NCI-H2029 treated with DMSO at 0.1 percent for 48 hours (cell line): ENCODE results near the gene TCN1.
A peak's percentile ranks its signal among the peaks of the same experiment; 100 is the strongest.
"Not testable (repeated sequence)": the region's sequence is repeated elsewhere in the genome, so short reads cannot be mapped to it uniquely, and the experiment has no call there.

Experiments
- DNase-seq: peaks from one replicate; lab custom pipeline; 2025; lab: John Stamatoyannopoulos, UW

Gene TCN1

DNA sequence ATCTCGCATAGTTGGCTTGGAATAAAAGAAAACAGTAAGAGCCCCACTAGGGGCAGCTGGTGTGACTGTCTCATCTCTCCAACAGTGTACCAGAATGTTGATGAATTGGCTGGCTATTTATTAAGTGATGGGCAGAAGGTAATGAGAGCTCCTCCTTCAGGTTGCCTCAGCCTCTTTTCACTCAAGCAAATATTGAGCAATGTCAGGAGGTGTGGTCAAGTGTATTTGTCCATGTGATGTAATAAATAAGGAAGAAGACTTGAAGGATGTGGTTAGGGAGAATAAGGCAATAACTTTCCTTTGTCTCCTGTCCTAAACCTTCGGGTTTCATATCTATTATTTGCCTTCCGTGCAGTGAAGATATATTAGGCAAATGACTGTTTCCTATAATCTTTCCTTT, at the start of gene TCN1:
Gene TCN1, minus strand, starts transcription at position 91 of the 400 bp plus-strand sequence. Its CDS starts 17 bp downstream, at position 74.
- DNase-seq = no peak

DNA sequence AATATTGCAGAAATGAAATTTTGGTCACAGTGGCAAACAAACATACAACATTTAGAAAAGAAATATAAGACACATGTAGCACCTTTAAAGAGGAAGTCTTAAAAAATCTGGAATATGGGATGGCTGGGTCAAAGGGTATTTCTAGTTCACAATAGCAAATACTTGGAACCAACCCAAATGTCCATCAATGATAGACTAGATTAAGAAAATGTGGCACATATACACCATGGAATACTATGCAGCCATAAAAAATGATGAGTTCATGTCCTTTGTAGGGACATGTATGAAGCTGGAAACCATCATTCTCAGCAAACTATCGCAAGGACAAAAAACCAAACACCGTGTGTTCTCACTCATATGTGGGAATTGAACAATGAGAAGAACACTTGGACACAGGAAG, 37.3 kb upstream of the TCN1 start:
- DNase-seq = not testable (repeated sequence)

DNA sequence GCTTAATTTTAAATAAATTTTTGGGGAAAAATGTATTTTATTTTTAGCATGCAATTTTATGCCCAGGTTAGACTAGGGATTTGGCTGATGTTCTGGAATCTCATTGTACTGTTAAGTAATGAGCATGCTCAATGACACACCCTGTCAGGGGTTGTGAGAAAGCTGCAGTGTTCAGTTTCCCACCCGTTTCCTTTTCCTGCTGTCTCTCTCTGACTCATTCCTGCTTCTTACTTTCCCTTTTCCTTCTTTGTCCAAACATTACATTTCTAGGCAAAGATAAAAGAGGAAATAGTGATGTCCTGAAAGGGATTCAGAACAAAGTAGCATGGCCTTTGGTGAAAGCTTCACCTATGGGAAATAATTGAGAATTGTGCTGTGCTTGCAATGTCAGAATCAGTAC, 35.0 kb upstream of the TCN1 start:
- no peak for DNase-seq

DNA sequence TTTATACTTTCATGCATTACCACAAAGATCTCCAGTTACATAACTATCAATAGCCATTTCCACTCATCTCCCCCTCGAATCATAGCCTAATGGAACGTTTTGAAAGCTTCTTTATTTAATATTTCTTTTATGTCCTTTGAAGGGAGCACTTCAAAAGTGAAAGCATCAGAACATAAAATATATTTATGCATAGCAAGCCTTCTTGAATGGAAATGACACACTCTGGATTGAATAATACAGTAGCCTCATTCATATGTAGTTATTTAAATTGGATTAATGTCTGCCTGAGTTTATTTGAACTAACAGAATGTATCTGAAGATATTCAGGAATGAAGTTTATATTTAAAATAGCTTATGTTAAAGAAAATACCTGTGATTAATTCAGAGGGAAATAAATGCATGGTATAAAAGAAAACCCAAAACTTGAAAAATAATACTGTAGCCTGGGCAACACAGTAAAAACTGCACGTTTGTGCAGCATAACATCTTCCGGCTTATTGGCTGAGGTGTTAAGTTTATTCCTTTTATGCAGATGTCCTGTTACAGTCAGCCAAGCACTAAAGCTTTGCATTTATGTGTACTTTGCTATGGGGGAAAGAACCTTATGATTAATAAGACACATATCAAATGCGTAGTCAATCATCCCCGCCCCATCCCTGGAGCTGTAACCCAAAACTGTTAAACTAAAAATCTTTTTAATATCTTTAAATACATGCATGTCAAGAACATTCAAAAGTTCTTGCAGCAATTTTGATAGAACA, 34.3 kb upstream of the TCN1 start:
- DNase-seq = no peak

DNA sequence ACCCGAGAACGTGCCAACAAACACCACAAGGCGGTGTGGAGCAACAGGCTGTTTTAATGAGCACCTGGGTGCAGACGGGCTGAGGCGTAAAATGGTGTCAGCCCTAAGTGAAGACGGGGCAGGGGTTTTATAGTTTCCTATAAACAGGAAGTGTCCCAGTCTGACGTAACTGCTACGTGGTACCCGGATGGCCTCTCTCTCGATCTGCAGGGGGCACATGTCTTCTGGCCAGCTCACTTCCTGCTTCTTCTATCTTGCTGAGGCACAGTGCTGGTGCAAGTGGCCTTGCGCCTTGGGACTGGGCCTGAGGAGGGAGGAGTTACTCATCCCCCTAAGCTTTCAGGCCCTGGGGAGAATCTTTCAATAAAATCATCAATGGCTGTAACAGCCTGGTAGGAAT, 33.2 kb upstream of the TCN1 start:
- peak; percentile 25 for DNase-seq

DNA sequence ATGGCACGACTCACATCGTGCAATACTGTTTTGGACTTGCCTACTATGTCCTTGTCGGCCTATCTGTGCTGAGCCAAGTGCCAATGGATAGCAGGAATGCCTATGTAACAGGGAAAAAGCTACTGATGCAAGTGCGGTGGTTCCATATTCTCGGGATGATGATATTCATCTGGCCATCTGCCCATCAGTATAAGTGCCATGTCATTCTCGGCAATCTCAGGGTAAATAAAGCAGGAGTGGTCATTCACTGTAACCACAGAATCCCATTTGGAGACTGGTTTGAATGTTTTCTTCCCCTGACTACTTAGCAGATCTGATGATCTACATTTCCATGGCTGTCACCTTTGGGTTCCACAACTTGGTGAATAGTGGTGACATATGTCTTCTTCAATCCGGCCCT, 32.4 kb upstream of the TCN1 start:
- peak; percentile 78 for DNase-seq

GRCh38 chr11:59898046-59898445, 31.8 kb upstream of the TCN1 start:
- no peak for DNase-seq

GRCh38 chr11:59894616-59895015, 28.3 kb upstream of the TCN1 start:
- DNase-seq = no peak

DNA sequence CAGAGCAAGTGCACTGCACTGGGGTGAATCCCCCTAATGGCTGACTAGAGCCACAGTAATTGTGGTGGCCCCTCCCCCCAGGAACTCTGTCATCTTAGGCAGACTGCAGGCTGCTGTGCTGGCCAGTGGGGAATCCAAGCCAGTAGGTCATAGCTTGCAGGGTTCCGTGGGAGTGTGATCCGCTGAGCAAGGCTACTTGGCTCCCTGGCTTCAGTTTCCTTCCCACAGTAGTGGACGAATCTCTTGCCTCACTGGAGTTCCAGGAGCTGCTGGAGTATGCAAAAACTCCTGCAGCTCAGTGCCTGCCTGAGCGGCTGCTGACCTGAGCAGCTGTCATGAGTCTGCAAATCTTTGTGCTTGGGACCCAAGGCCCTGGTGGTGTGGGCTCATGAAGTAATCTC, 25.5 kb upstream of the TCN1 start:
- no peak for DNase-seq

DNA sequence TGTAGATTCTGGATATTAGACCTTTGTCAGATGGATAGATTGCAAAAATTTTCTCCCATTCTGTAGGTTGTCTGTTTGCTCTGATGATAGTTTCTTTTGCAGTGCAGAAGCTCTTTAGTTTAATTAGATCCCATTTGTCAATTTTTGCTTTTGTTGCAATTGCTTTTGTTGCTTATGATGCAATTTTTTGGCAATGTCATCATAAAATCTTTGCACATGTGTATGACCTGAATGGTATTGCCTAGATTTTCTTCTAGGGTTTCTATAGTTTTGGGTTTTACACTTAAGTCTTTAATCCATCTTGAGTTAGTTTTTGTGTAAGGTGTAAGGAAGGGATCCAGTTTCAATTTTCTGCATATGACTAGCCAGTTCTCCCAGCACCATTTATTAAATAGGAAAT, 20.9 kb upstream of the TCN1 start:
- not testable (repeated sequence) for DNase-seq

DNA sequence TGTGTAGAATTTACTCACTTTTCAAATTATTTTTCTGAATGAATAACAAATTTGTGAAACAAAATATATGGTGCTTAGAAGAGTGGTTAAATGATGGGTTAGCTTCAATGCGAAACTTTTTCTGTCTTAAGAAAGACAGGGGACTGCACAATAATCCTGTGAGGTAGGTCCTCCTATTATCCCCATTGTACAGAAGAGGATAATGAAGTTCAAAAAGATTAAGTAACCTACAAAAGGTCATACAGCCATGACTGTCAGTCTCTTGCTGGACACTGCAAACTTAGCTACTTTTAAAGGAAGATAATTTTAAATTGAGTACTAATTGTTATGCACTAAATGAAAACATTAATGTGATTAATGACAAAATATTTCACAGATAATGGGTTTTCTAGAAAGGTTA, 17.3 kb upstream of the TCN1 start:
- no peak for DNase-seq

- DNase-seq = no peak
These were observed 13.3 kb upstream of the TCN1 start for GRCh38 chr11:59879567-59879966.

- DNase-seq = no peak
These were observed 12.3 kb upstream of the TCN1 start, which contains the start of gene OOSP3 for GRCh38 chr11:59878575-59878974. Gene OOSP3, plus strand, starts transcription at chr11:59878782. Its CDS starts 27 bp downstream, at chr11:59878809.

- no peak for DNase-seq
These were observed 11.5 kb upstream of the TCN1 start for GRCh38 chr11:59877784-59878183.

DNA sequence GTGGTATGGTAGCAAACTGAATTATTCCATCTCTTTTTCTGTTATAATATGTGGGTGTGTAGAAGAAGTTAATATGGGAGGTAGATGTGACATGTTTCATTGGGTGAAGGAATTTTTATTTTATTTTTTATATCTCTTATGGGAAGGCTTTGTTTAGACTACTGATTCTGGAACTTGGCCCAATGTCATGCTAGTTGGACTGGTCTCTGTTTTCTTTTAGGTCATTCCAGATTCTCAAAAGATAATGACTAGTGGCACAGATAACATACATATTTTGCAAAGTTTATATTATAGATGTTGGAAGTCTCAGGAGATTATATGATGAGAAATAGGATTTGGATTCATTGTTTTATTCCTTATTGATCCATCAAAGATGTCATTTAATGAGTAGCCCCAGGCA, 11.0 kb upstream of the TCN1 start:
- no peak for DNase-seq

DNA sequence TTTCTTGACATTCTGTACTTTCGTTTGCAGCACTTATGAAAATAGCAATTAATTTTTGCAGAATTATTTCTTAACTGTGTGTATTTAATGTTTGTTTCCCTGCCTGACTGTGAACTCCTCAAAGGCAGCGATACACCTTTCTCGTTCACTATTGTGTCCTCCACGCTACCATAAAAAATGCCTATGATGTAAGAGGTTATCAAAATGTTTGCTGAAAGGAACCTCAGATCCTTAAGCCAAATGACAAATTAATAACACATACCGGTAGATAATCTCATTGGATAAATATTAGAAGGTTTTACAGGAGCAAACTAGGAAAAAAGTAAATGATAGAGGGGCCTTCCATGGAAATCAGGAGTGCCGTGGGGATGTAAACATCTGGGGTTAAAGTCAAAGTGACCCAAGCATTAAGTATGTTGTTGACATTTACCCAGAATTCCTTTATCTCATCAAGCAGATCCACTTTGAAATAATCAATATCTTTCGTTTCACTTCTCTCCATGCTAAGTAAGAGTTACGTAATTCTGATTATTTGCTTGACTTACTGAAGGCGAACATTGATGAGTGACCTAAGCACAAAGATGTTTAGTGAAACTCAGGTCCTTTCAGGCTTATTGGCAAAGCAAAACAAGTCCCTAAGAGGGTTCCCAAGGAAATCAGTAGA, 9.7 kb upstream of the TCN1 start:
- DNase-seq = no peak

DNA sequence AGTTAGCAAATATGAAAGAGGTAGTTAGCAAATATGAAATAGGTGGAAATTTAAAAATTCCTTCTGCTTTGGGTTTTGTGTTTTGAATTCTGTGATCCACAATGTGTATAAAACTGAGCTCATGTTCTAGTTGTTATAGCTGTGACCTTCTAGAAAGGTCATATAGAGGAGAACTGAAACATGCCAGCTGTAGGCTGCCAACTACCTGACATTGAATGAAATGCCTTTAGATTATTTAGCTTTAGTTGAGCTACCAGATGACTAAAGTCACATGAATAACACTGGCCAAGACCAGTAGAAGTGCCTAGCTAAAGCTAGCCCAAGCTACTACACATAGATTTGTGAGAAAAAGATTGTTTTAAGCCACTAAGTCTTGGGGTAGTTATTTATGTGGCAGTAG, 5.8 kb upstream of the TCN1 start:
- no peak for DNase-seq

GRCh38 chr11:59867946-59868345, 1.7 kb upstream of the TCN1 start:
- no peak for DNase-seq

- no peak for DNase-seq
These were observed 549 bp upstream of the TCN1 start for GRCh38 chr11:59866836-59867235.

GRCh38 chr11:59865031-59865430, 1.3 kb downstream of the TCN1 start:
- DNase-seq = no peak

GRCh38 chr11:59862252-59862651, 4.0 kb downstream of the TCN1 start:
- DNase-seq = no peak

GRCh38 chr11:59859673-59860072, 6.6 kb downstream of the TCN1 start:
- DNase-seq = no peak
